SK-N-SH treated with all-trans-retinoic acid at 6 μM for 48 hours (cell line): Measurements from ENCODE around the gene NTM.

Experiments used
- ATAC-seq: fragments of 200-7000 bp; cut with Tn5 transposase; 3 replicates; pipeline ENCODE4 v1.9.1; 2020; ENCODE audit warnings: mild to moderate bottlenecking, moderate library complexity
- ARNTL ChIP-seq: fragments of 450-650 bp; formaldehyde crosslinking; IDR thresholded peaks from 2 replicates; pipeline ENCODE4 v1.5.0; 2020; ENCODE audit warnings: low read depth, mild to moderate bottlenecking, moderate library complexity, borderline replicate concordance
- CSDC2 ChIP-seq: fragments of 250-450 bp; sonication (Bioruptor Pico); IDR thresholded peaks from 2 replicates; pipeline ENCODE4 v1.5.0; 2020; ENCODE audit warnings: mild to moderate bottlenecking, moderate library complexity
- GLIS3 ChIP-seq: fragments of 250-450 bp; sonication (Bioruptor Pico); IDR thresholded peaks from 2 replicates; pipeline ENCODE4 v1.5.0; 2020; ENCODE audit warnings: mild to moderate bottlenecking, moderate library complexity
- OSR1 ChIP-seq: fragments of 250-450 bp; sonication (Bioruptor Pico); IDR thresholded peaks from 2 replicates; pipeline ENCODE4 v1.8.0; 2022; ENCODE audit warnings: moderate library complexity, mild to moderate bottlenecking, inconsistent platforms
- PPARA ChIP-seq: fragments of 250-450 bp; sonication (Bioruptor Pico); IDR thresholded peaks from 2 replicates; pipeline ENCODE4 v1.5.0; 2020; ENCODE audit warnings: mild to moderate bottlenecking, borderline replicate concordance
- RARB ChIP-seq: fragments of 250-450 bp; sonication (Bioruptor Pico); IDR thresholded peaks from 2 replicates; pipeline ENCODE4 v1.8.0; 2021; ENCODE audit warnings: mild to moderate bottlenecking, moderate library complexity
- SNAI2 ChIP-seq: fragments of 250-450 bp; sonication (Bioruptor Pico); IDR thresholded peaks from 2 replicates; pipeline ENCODE4 v1.5.0; 2020; ENCODE audit warnings: mild to moderate bottlenecking, moderate library complexity
- TCF4 ChIP-seq: fragments of 250-450 bp; sonication (Bioruptor Pico); IDR thresholded peaks from 2 replicates; pipeline ENCODE4 v1.8.0; 2021; ENCODE audit warnings: mild to moderate bottlenecking, moderate library complexity, borderline replicate concordance
- TOX ChIP-seq: fragments of 250-450 bp; sonication (Bioruptor Pico); IDR thresholded peaks from 2 replicates; pipeline ENCODE4 v1.8.0; 2021; ENCODE audit warnings: mild to moderate bottlenecking, moderate library complexity, borderline replicate concordance
- ZC3H10 ChIP-seq: fragments of 250-450 bp; sonication (Bioruptor Pico); IDR thresholded peaks from 2 replicates; pipeline ENCODE4 v1.5.1; 2021; ENCODE audit warnings: mild to moderate bottlenecking, moderate library complexity
- ZFP3 ChIP-seq: fragments of 250-450 bp; sonication (Bioruptor Pico); IDR thresholded peaks from 2 replicates; pipeline ENCODE4 v1.5.0; 2020; ENCODE audit warnings: mild to moderate bottlenecking, moderate library complexity
- ZFP30 ChIP-seq: fragments of 450-650 bp; formaldehyde crosslinking; IDR thresholded peaks from 2 replicates; pipeline ENCODE4 v1.5.0; 2022; ENCODE audit warnings: mild to moderate bottlenecking, moderate library complexity
- ZNF565 ChIP-seq: fragments of 450-650 bp; formaldehyde crosslinking; conservative IDR thresholded peaks from 2 replicates; pipeline ENCODE4 v1.5.0; 2020; ENCODE audit warnings: low read depth, mild to moderate bottlenecking, moderate library complexity
- ZNF70 ChIP-seq: fragments of 450-650 bp; formaldehyde crosslinking; IDR thresholded peaks from 2 replicates; pipeline ENCODE4 v1.5.0; 2020; ENCODE audit warnings: mild to moderate bottlenecking, moderate library complexity
- ZNF8 ChIP-seq: fragments of 450-650 bp; formaldehyde crosslinking; IDR thresholded peaks from 2 replicates; pipeline ENCODE4 v1.5.0; 2020; ENCODE audit warnings: mild to moderate bottlenecking, moderate library complexity
- TF ChIP-seq, protein P1 (sequence below): fragments of 250-450 bp; sonication (Bioruptor Pico); IDR thresholded peaks from 2 replicates; pipeline ENCODE4 v1.5.1; 2020; ENCODE audit warnings: low read depth, mild to moderate bottlenecking, moderate library complexity
- TF ChIP-seq, protein P2 (sequence below): fragments of 250-450 bp; sonication (Bioruptor Pico); IDR thresholded peaks from 2 replicates; pipeline ENCODE4 v1.8.0; 2021; ENCODE audit warnings: low read depth, mild to moderate bottlenecking, moderate library complexity, borderline replicate concordance
- TF ChIP-seq, protein P3 (sequence below): fragments of 250-450 bp; sonication (Bioruptor Pico); IDR thresholded peaks from 2 replicates; pipeline ENCODE4 v1.8.0; 2020; ENCODE audit warnings: mild to moderate bottlenecking, moderate library complexity, borderline replicate concordance
- TF ChIP-seq, protein P4 (sequence below): fragments of 250-450 bp; sonication (Bioruptor Pico); IDR thresholded peaks from 2 replicates; pipeline ENCODE4 v1.5.1; 2021; ENCODE audit warnings: mild to moderate bottlenecking, moderate library complexity
- TF ChIP-seq, protein P5 (sequence below): fragments of 250-450 bp; sonication (Bioruptor Pico); IDR thresholded peaks from 2 replicates; pipeline ENCODE4 v1.5.0; 2020; ENCODE audit warnings: mild to moderate bottlenecking, moderate library complexity

NTM gene

DNA sequence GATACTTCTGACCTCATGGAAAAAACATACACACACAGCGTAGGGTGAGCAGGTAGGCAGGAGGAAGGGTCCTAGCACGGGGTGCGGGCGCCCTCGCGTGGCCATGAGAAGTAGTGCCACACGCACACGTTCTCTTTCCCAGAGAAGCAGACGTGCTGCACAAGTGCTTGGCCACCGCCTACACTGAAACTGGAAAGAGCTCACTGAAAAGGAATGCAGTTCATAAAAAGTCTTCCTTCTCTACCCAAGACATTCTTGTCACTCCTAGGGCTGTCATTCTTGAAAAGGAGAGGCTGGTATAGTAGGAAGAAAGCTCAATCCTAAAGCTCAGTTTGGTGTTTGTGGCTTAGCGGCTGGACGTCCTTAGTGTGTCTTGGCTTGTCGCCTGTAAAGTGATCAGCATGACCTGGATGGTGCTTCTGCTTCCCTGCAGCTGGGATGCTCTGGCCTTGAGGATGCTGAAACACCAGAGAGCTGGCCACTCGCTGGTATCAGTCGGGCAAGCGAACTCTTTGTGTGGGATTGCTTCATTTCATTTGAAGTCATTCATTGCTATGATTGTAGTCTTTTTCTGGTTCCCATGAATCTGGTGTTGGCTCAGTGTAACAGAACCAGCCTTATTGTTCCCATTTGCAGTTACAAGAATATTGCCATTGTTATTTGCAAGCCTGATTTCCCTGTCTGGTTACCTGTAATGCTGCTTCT, 303.8 kb downstream of the NTM start:
- TF ChIP-seq PPARA (CRISPR knock-in tag) (no peak), GLIS3 (CRISPR knock-in tag) (no peak), ZNF70 (no peak), OSR1 (CRISPR knock-in tag) (no peak), ARNTL (no peak), CSDC2 (no peak), TOX (no peak), ZNF565 (CRISPR knock-in tag) (no peak), ZFP30 (no peak)
- TF ChIP-seq, protein P1, sequence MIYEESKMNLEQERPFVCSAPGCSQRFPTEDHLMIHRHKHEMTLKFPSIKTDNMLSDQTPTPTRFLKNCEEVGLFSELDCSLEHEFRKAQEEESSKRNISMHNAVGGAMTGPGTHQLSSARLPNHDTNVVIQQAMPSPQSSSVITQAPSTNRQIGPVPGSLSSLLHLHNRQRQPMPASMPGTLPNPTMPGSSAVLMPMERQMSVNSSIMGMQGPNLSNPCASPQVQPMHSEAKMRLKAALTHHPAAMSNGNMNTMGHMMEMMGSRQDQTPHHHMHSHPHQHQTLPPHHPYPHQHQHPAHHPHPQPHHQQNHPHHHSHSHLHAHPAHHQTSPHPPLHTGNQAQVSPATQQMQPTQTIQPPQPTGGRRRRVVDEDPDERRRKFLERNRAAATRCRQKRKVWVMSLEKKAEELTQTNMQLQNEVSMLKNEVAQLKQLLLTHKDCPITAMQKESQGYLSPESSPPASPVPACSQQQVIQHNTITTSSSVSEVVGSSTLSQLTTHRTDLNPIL (CRISPR knock-in tag) = no peak
- TF ChIP-seq, protein P2, sequence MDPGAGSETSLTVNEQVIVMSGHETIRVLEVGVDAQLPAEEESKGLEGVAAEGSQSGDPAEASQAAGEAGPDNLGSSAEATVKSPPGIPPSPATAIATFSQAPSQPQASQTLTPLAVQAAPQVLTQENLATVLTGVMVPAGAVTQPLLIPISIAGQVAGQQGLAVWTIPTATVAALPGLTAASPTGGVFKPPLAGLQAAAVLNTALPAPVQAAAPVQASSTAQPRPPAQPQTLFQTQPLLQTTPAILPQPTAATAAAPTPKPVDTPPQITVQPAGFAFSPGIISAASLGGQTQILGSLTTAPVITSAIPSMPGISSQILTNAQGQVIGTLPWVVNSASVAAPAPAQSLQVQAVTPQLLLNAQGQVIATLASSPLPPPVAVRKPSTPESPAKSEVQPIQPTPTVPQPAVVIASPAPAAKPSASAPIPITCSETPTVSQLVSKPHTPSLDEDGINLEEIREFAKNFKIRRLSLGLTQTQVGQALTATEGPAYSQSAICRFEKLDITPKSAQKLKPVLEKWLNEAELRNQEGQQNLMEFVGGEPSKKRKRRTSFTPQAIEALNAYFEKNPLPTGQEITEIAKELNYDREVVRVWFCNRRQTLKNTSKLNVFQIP (CRISPR knock-in tag) = no peak
- TF ChIP-seq, protein P3, sequence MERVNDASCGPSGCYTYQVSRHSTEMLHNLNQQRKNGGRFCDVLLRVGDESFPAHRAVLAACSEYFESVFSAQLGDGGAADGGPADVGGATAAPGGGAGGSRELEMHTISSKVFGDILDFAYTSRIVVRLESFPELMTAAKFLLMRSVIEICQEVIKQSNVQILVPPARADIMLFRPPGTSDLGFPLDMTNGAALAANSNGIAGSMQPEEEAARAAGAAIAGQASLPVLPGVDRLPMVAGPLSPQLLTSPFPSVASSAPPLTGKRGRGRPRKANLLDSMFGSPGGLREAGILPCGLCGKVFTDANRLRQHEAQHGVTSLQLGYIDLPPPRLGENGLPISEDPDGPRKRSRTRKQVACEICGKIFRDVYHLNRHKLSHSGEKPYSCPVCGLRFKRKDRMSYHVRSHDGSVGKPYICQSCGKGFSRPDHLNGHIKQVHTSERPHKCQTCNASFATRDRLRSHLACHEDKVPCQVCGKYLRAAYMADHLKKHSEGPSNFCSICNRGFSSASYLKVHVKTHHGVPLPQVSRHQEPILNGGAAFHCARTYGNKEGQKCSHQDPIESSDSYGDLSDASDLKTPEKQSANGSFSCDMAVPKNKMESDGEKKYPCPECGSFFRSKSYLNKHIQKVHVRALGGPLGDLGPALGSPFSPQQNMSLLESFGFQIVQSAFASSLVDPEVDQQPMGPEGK = no peak
- TF ChIP-seq, all 23 proteins: peak for 0
- ATAC-seq = peak; percentile 95

DNA sequence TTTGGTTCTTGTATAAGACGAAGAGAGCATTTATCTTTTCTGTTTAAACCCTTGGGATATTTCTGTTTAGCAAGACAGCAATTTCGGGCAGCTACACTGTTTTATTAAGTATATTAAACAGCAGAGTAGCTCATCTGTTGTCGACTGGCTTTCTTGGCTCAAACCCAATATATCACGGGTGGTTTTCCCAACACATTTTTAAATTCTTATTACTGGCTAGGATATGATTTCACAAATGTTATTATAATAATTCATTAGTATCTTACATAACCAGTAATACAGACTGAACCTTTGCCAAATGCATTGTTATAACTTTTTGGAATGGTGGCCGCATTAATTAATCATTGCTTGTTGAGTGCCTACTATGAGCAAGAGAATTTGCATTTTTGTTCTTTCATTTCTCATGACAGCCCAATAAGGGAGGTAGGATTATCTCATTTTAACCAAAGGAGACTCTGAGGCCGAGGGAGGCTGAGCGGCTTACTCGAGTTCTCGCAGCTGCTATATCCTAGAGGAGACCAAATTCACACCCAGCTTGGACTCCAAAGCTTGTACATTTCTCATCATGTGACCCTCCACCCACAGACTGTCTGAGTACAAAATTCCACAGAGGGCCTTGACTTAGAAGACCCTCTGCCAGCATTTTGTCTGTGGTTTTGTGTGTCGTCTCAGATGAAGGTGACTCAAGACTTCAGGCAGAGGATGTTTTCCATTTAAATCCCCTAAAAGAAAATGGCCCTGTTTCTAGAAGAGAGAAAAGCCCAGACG, 304.9 kb downstream of the NTM start:
- no peak for ATAC-seq
- TF ChIP-seq RARB (CRISPR knock-in tag) = no peak

DNA sequence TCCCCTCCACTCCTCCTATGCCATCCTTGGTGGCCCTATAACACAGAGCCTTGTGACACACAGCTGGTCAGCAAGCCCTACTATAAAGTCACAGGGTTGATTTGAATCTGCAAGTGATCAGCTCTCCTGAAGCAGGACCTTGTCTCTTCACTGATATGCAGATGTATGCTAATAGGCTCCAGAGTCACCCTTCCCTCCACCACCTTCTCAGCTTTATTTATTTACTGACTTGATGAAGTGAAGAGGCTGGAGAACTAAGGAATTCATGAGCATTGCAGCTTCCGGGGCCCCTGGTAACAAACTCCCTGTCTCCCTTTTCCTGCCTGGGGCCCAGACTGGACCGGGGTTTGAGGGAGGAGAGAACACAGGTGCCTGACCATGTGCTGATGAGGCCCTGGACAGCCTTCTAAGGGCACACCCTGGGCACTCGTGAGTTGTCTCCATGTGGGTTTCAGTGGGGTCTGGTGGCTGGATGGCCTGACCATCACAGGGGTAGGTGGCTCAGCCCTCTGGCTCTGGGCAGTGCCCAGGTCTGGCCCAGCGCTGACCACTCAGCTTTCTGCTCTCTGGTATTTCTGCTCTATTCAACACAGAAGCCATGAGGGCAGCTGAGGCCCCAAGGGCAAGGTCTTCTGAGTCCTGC, 307.5 kb downstream of the NTM start:
- TF ChIP-seq ZNF8 (CRISPR knock-in tag) (no peak), ARNTL (no peak), ZFP3 (CRISPR knock-in tag) (no peak), SNAI2 (no peak), ZFP30 (no peak), GLIS3 (CRISPR knock-in tag) (no peak), ZNF70 (no peak), ZC3H10 (no peak), RARB (CRISPR knock-in tag) (no peak), TCF4 (CRISPR knock-in tag) (no peak)
- TF ChIP-seq, protein P4, sequence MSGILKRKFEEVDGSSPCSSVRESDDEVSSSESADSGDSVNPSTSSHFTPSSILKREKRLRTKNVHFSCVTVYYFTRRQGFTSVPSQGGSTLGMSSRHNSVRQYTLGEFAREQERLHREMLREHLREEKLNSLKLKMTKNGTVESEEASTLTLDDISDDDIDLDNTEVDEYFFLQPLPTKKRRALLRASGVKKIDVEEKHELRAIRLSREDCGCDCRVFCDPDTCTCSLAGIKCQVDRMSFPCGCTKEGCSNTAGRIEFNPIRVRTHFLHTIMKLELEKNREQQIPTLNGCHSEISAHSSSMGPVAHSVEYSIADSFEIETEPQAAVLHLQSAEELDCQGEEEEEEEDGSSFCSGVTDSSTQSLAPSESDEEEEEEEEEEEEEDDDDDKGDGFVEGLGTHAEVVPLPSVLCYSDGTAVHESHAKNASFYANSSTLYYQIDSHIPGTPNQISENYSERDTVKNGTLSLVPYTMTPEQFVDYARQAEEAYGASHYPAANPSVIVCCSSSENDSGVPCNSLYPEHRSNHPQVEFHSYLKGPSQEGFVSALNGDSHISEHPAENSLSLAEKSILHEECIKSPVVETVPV (CRISPR knock-in tag) = no peak
- TF ChIP-seq, protein P5, sequence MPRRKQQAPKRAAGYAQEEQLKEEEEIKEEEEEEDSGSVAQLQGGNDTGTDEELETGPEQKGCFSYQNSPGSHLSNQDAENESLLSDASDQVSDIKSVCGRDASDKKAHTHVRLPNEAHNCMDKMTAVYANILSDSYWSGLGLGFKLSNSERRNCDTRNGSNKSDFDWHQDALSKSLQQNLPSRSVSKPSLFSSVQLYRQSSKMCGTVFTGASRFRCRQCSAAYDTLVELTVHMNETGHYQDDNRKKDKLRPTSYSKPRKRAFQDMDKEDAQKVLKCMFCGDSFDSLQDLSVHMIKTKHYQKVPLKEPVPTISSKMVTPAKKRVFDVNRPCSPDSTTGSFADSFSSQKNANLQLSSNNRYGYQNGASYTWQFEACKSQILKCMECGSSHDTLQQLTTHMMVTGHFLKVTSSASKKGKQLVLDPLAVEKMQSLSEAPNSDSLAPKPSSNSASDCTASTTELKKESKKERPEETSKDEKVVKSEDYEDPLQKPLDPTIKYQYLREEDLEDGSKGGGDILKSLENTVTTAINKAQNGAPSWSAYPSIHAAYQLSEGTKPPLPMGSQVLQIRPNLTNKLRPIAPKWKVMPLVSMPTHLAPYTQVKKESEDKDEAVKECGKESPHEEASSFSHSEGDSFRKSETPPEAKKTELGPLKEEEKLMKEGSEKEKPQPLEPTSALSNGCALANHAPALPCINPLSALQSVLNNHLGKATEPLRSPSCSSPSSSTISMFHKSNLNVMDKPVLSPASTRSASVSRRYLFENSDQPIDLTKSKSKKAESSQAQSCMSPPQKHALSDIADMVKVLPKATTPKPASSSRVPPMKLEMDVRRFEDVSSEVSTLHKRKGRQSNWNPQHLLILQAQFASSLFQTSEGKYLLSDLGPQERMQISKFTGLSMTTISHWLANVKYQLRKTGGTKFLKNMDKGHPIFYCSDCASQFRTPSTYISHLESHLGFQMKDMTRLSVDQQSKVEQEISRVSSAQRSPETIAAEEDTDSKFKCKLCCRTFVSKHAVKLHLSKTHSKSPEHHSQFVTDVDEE (CRISPR knock-in tag) = no peak
- TF ChIP-seq, protein P2 (CRISPR knock-in tag) = no peak
- TF ChIP-seq, protein P1 (CRISPR knock-in tag) = no peak
- ATAC-seq = no peak
